GM19463 (cell line): ENCODE measurements around the gene SLC2A4.
A peak's percentile ranks its signal among the peaks of the same experiment; 100 is the strongest.

Source experiments
- ATAC-seq: cut with Tn5 transposase; IDR thresholded peaks from one replicate; pipeline ENCODE4 v1.9.1; 2021; ENCODE audit warnings: mild to moderate bottlenecking, moderate library complexity; ENCODE audit not compliant: unreplicated experiment

Gene SLC2A4

DNA sequence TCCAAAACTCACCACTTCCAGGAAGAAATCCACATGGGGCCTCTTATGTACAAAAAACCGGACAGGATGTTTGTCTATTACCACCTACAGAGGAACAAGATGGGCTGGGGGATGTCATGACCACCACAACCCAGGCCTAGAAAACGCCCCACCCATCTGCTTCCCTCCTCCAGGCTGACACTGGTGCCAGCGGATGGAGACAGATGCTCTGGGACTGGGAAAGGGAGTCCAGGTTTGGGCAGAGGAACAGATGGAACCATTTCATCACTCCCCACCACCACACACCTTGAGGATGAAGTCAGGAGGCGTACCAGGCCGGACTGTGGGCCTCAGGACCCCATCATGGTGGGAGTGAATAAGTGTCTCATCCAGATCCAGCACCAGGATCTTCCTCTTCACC is 34.7 kb upstream of the SLC2A4 start:
- ATAC-seq, result no peak

DNA sequence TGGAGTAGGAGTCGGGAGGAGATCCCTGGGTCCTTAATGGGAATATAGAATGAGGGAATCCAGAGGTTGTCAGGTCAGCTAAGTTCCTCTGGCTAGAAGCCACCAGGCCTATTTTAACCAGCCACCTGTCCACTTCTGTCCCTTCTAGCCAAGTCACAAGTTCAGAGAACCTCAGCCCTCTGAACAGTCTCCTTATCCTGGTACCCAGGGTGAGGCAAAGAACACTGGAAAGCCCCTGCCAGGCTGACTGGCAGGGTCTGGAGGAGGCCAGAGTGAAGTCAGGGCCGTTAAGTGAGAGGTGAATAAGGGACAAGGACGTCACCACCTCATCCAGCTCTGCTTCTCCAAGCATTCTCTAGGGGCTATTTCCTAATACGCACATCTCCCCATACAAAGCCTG is 32.7 kb upstream of the SLC2A4 start:
- ATAC-seq, result no peak

DNA sequence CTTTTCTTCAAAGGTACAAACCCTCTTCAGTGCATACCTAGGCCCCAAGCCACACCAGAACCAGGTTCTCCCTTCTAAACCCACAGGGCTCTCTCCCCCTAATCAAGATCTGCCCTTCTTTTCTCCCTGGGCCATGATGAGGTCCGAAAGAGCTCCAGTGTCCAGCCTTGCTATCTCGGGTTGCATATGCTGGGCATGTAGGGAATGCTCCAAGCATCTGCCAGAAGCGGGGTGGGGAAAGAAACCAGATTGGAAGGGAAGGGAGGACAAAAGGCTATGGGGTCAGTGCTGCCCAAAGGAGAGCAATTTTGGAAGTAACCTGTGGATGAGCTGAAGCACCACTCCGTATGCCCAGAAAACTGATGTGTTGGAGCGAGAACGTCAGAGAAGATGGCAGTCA is 32.3 kb upstream of the SLC2A4 start:
- no peak for ATAC-seq

DNA sequence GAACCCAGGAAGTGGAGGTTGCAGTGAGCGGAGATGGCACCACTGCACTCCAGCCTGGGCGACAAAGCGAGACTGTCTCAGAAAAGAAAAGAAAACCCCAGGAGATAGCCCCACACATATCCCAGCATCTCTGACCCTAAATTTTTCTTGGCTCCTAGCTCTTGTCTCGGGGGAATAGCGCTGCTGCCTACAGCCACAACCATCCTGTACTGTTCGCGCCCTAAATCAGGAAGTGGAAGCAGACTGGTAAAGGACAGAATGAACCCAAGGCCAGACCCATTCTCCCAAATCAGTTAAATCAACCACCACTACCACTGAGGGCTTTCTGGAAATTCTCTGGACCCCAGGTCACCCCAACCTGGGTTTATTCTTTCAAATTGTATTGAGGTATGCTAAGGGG is 31.7 kb upstream of the SLC2A4 start:
- ATAC-seq, result no peak

DNA sequence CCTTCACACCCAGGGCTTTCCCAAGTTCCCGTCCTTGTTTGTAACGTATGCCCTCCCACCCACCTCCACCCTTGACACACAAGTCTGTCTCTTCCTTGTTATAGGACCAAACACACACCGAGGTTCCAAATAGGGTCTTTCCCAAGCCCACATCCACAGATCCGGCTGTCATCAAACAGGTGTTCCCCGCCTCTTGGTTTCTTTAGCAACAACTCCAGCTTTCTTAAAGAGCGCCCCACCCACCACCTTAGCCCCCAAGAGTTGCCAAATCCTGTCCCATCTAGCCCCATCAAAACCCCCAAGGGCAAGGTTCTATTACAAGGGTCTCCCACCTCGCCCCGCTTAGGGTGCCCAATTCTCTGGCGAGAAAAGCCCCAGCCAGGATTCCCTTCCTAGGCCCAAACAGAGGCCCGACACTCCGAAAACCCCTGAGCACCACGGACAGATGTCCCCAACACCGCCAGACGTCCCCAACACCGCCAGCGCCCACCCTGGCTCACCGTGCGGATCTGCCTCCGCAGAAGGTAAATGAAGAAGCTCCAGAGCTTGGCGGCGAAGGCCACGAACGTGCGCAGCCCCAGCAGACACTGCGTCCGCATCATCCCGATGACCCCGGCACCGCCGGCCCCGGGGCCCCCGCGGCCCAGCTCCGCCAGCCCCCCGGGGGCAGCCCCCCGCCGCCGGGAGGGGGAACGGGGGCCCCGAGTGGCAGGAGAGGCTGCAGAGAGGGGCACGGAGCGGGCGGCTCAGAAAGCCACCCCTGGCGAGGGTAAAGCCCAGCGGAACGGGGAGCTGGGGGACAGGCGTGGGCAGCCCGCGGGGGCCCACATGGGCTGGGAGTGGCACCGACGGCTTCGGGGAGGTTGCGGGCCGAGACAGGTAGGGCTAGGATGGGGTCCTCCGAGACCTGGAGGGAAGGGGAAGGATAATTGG is 30.6 kb upstream of the SLC2A4 start:
- no peak for ATAC-seq

DNA sequence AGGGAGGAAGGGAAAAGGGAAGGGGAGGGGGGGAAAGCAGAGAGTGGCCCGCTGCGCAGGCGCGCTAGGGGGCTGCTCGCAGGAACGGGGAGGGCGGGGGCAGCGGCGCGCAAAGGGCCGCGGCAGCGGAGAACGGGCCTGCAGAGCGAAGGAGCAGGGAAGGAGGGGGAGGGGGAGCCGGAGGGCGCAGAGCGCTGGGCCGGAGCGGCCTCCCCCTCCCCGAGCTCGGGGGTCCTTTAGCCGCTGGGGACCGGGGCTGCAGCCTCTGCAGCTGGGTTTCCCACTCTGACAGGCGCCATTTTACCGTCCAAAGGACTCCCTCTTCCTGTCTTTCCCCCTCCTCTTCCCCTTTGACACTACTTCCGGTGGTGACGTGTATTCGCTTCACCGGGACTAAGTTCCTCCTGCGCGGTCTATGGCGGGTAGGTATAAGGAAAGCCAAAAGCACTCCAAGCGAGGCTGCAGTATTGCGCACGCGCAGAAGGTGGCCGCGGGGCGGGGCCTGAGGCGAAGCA is 29.8 kb upstream of the SLC2A4 start, which contains the start of gene CTDNEP1:
Gene CTDNEP1, minus strand, starts transcription at position 74 of the 515 bp plus-strand sequence. CDS start 438 bp downstream, outside the sequence.
- peak; percentile 88 for ATAC-seq

DNA sequence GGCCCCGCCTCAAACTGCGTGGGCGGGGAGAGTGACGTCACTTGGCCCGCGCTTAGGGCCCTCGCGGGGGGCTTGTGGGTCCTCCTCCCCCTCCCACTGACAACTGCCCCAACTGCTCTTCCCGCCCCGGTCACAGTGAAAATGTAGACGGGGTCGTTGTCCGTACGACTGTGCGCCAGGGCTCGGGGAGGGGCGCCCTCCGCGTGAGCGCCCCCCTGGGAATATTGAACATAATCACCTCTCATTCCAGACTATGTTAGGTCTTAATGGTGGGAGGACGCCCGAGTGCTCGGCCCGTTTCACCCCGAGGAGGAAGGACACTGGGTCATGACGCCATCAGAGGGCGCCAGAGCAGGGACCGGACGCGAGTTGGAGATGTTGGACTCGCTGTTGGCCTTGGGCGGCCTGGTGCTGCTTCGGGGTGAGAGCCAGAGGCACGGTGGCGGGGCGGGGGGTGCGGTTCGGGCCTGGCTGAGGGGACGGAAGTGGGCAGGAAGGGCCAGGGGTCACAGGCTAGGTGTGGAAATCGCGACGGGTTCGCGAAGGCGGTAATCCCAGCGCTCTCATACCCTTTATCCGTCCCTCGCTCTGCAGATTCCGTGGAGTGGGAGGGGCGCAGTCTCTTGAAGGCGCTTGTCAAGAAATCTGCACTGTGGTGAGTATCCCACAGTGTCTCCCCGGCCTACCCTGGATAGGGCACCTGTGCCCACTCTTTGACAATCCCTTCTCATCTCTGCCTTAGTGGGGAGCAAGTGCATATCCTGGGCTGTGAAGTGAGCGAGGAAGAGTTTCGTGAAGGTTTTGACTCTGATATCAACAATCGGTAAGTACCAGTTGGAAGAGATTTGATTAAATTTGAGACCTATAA is 29.1 kb upstream of the SLC2A4 start, which contains the start of gene ELP5:
Gene ELP5, plus strand, starts transcription at position 40 of the 868 bp plus-strand sequence. Its CDS starts 336 bp downstream, at position 376.
- peak; percentile 45 for ATAC-seq

DNA sequence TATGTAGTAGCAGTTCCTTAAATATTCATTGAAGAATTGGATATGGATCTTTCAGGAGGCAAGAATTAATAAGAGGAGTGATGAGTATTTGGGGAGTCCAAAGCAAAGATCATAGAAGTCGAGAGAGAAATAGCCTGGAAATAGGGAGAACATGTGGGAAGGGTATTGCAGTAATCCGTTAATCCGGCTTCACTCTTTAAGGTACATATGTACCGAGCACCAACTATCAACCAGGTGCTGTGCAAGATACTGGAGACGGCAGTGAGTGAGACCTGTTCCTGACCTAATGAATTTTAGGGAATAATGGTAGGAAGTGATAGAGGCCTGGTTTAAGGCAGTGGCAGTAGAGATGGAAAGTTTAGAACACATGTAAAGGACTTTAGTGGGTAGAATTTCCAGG is 28.4 kb upstream of the SLC2A4 start:
- ATAC-seq, result no peak

DNA sequence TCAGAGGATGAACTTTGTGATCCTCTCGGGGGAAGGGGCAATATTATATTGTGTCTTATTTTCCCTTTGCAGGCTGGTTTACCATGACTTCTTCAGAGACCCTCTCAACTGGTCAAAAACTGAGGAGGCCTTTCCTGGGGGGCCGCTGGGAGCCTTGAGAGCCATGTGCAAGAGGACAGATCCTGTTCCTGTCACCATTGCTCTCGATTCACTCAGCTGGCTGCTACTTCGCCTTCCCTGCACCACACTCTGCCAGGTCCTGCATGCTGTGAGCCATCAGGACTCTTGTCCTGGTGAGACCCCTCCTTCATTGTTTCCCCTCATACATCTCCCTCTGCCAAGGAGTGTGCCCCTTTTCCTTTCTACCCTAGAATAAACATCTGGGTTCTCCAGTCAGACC is 27.0 kb upstream of the SLC2A4 start:
- no peak for ATAC-seq

DNA sequence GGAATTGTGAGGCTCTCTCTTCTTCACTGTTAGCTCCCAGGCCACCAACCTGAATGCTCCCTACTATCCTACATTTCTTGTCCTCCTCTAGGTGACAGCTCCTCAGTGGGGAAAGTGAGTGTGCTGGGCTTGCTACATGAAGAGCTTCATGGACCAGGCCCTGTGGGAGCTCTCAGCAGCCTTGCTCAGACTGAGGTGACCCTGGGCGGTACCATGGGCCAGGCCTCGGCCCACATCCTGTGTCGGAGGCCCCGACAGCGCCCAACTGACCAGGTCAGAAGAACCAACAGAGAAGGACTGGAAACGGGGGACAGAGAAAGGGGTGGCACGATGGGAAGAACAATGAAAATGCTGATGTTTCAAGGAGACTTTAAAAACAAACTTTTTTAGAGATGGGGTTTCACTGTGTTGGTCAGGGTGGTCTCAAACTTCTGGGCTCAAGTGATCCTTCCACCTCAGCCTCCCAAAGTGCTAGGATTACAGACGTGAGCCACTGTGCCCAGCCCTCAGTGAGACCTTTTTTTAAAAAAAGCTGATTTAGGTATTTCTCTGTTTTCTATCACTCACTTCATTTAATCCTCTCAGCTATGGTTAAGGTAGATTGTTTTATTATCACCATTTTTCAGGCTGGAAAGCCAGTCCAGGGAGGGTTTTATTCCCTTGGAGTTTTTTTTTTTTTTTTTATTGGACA is 24.6 kb upstream of the SLC2A4 start:
- ATAC-seq, result no peak

DNA sequence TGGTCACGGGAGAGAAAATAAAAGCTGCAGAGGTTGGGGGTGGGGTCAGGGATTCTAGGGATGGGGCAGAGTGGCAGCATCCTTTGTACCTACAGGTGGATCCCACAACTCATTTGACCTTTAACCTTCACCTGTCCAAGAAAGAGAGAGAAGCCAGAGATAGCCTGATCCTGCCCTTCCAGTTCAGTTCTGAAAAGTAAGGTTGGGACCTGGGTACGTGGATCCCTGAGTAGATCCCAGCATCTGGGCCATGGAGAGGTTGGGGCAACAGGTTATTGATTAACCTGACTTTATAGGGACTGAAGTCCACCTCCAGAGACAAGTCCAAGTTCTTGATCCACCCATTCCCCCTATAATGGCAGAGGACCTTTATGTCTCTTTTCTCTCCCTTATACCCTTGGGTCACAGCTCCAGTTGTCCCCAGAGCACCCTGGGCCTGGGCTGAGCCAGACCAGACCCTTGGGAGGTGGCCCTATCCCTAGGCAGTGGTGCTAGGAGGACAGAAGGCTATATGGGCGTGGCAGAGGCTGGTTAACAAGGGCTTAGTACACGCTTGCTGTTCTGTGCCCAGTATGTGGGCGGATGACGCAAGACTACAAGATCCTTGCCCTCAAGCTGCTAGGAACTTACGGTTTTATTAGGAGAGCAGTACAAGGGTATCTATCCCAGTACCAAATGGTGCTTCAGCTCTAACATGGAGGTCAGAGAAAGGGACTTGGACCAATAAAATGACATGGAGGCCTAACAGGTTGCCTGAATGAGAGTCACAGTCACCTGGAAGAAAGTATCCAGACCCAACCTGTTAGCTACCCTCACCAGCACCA is 22.6 kb upstream of the SLC2A4 start:
- ATAC-seq, result no peak

DNA sequence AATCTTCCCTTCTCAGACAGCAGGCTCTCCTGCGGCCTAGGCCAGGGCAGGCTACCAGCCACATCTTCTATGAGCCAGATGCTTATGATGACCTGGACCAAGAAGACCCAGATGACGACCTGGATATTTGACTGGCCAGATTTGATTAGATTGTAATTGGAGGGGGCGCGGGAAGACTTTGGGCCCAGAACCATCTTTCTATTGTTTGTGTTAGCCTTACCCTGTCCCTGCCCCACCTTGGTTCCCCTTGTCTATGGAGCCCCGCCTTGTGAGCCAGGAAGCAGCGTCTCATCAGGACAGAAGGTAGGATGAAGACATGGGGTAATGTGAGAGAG is 22.0 kb upstream of the SLC2A4 start:
- ATAC-seq, result no peak

DNA sequence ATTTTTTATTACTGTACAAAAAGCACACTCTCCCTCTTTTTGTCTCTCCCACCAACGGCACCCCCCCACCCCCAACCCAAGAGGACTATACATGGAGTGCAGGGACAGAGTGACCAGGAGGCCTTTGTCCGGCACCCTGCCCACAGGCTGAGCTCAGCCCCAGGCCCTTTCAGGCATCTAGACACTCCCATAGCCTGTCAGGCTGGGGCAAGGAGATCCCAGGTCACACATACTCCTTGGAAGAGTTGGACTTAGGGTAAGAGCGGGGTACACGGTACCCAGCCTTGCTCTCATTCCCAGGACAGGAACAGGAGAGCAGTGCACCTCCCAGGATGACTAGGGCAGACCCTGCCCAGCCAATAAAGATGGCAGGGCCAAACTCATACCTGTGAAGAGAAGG is 21.4 kb upstream of the SLC2A4 start:
- ATAC-seq, result no peak

DNA sequence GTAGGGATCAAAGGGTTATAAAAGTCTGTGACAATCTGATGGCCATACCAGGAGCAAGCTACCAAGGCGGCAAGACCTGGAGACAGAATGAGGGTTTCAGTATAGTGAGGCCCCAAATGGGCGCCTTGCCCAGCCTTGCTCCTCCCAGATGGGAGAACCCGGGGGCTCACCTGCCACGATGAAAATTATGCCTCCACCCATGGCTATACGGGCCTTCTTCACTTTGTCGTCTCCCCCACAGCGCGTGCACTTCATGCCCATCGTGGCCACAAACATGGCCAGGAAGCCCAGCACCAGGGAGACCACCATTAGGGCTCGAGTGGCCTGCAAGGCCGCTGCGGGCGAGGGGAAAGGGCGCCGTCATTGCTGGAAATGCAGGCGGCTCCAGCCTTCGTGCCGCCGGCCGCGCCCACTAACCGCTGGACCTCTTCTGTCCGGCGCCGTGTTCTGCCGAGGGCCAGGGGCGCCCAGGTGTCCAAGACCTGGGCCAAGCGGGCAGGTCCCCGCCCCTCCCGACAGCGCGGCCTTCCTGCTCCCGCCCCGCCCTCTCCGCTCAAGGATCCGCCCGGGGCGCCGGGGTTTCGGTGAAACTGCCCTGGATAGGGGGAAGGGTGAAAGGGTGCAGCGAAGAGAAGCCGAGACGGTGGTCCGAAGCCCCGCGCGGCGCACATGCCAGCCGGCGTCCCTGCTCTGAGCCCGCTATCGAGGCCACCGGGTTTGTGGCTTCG is 20.7 kb upstream of the SLC2A4 start:
- ATAC-seq, result no peak

DNA sequence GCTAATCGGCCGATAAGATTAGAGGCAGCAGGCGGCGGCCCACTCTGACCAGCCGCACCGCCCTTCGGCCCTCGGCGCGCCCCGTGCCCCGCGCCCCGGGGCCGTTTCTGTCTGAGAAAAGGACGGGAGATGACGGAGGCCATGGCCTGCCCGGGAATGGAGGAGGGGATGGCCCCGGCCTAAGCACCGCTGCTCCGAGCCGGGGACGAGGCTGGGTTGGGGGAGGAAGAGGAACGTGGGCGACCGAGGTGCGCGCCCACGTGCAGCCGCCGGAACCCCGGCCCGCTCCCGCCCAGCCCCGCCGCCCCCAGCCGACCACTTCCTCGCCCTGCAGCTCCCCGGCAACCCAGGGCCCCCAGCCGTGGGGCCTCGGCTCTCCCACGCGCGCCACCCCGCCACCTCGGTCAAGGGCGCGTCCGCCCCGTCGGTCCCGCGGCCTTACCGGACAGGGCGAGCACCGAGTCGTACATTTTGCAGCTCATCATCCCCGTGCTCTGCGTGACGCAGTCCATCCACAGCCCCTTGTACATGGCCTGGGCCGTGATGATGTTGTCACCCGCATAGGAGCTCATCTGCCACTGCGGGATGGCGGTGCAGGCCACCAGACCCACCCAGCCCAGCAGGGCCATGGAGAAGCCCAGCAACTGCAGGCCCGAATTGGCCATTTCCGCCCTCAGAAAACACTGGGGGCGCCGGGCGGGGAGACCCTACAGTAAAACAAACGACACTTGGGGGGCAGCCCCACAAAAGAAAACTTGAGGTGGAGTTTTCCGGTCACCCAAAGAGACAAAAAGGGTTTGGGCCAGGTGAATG is 19.9 kb upstream of the SLC2A4 start:
- ATAC-seq, result no peak

DNA sequence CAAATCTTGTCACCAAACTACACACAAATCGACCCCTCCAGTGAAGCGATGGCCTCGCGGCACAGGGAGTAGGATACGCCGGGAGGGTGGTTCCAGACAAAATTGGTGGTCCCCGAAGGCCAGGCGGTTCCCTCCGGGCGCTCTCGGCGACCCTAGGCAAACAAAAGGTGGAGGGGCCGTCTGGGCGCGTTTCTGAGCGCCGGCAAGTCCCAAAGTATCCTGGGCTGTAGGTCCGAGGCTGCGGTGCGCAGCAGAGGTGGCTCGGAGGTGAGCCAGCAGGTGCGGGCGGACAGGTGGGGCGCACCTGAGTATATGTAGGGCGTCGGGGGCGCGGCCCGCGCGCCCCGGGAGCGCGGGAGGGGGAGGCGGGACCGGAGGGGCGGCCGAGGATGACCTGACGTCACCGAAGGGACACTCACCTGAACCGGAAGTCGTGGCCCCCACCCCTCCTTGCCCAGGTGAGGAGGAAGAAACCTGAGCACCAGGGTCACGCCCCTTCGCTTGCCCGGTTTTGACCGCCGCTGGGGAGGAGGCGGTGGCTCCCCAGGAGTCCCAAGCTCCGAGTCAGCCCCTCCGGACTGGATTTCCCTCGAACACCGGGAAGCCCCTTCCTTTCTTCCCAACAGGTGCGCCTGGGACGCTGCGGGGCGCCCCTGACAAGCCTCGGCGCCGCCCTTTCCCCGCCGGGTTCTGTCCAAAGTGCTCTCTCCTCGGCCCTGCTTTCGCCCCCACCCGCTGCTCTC is 19.2 kb upstream of the SLC2A4 start, which contains the start of gene CLDN7:
Gene CLDN7, minus strand, starts transcription at position 287 of the 743 bp plus-strand sequence. CDS start 435 bp downstream, outside the sequence.
- ATAC-seq, result no peak

DNA sequence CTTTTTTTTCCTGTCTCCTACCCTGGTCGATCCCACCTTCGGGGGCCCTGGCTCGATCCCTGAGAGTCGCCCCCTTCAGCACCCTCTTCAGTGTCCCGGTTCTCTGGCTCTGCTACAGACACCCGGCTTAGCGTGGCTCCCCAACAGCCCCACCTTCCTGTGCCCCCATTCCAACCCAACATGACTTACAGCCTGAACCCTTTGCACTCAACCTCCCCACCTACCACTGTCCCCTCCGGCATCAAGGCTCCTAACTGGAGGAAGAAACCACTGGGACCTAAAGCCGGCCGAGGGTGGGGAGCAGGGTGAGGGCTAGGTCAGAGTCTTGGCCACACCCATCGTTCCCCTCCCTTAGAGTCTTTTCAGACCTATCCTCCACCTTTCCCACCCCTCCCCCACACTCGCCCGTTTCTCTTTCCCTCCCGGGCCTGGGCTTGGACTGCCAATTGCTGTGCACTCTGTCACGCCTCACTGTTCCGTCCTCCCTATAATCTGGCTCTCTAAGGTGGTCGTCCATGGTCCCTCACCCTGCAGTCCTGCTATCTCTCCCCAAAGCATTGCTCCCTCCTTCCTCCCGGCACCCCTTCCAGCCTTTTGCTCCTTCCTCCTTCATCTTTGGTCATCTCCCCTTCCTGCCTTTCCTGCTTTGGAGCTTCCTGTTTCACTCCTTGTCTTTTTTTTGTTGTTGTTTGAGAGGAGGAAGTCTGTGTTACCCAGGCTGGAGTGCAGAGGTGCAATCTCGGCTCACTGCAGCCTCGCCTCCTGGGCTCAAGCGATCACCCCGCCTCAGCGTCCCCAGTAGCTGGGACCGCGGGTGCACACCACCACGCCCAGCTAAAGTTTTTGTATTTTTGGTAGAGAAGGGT is 18.4 kb upstream of the SLC2A4 start:
- no peak for ATAC-seq
